Nephron (organoid): Measurements from ENCODE around the gene DUS2.

ENCODE experiments used
- H3K27ac Mint-ChIP-seq, 3 experiments: 2 replicates each; pipeline ENCODE4 v1.8.0; 2020; ENCODE audit warnings: mixed read lengths in 3 of 3, mild to moderate bottlenecking in 2 of 3, moderate library complexity in 1 of 3
- H3K27me3 Mint-ChIP-seq: 2 replicates; pipeline ENCODE4 v1.8.0; 2021; ENCODE audit warnings: low read depth, mild to moderate bottlenecking, moderate library complexity, mixed read lengths
- H3K36me3 Mint-ChIP-seq: 2 replicates; pipeline ENCODE4 v1.8.0; 2020; ENCODE audit warnings: low read depth, mixed read lengths
- H3K4me1 Mint-ChIP-seq: 2 replicates; pipeline ENCODE4 v1.8.0; 2020; ENCODE audit warnings: mixed read lengths
- H3K4me3 Mint-ChIP-seq, 3 experiments: 2 replicates each; pipeline ENCODE4 v1.8.0; 2020; ENCODE audit warnings: mild to moderate bottlenecking in 3 of 3, mixed read lengths in 3 of 3, moderate library complexity in 2 of 3
- H3K9me3 Mint-ChIP-seq: 2 replicates; pipeline ENCODE4 v1.8.0; 2020; ENCODE audit warnings: mixed read lengths
- CTCF ChIP-seq, 3 experiments: fragments of 200-600 bp; sonication (generic); IDR thresholded peaks; one replicate each; pipeline ENCODE4 v1.5.0; 2021; ENCODE audit warnings: antibody characterized with exemption in 3 of 3; ENCODE audit not compliant: unreplicated experiment in 3 of 3

DUS2 gene

GRCh38 chr16:68079376-68079625 lies 56.2 kb downstream of the DUS2 start:
- Mint-ChIP-seq H3K9me3 (no peaks in the 10 kb centered on the region), H3K27ac (peak overlapping the region; percentile 63 to 87 (median 82)), H3K36me3 (peaks cover 32% of the 10 kb centered on the region), H3K4me1 (peaks cover 33% of the 10 kb centered on the region), H3K4me3 (no peak overlapping the region), H3K27me3 (no peaks in the 10 kb centered on the region)
- TF ChIP-seq CTCF (IDR thresholded peaks at IDR 0.05; ENCODE audit: unreplicated experiment in 3 of 3): no peak

- Mint-ChIP-seq H3K27ac (peak overlapping the region; percentile 63 to 87 (median 82)), H3K27me3 (no peaks in the 10 kb centered on the region), H3K4me1 (peaks cover 33% of the 10 kb centered on the region), H3K9me3 (no peaks in the 10 kb centered on the region), H3K36me3 (peaks cover 28% of the 10 kb centered on the region), H3K4me3 (peak overlapping the region in 1 of 3 experiments; percentile 29)
- TF ChIP-seq CTCF (IDR thresholded peaks at IDR 0.05; ENCODE audit: unreplicated experiment in 3 of 3): no peak
Measured at GRCh38 chr16:68079626-68080344, 56.7 kb downstream of the DUS2 start.

GRCh38 chr16:68081861-68082628 lies 59.0 kb downstream of the DUS2 start:
- TF ChIP-seq CTCF (IDR thresholded peaks at IDR 0.05; ENCODE audit: unreplicated experiment in 3 of 3): no peak
- Mint-ChIP-seq H3K36me3 (peaks cover 10% of the 10 kb centered on the region), H3K27ac (peak overlapping the region; percentile 59 to 100 (median 99)), H3K4me3 (peak overlapping the region; percentile 29 to 45 (median 39)), H3K9me3 (no peaks in the 10 kb centered on the region), H3K4me1 (peaks cover 39% of the 10 kb centered on the region), H3K27me3 (no peaks in the 10 kb centered on the region)

- peaks cover 7% of the 10 kb centered on the region for H3K36me3 Mint-ChIP-seq
- peak overlapping the region; percentile 83 to 100 (median 99) for H3K27ac Mint-ChIP-seq
- H3K4me3 Mint-ChIP-seq: peak overlapping the region in 2 of 3 experiments; percentile 22 to 95
- peaks cover 42% of the 10 kb centered on the region for H3K4me1 Mint-ChIP-seq
- H3K27me3 Mint-ChIP-seq: no peaks in the 10 kb centered on the region
- no peak for TF ChIP-seq CTCF (IDR thresholded peaks at IDR 0.05; ENCODE audit: unreplicated experiment in 3 of 3)
- H3K9me3 Mint-ChIP-seq: no peaks in the 10 kb centered on the region
Measured at GRCh38 chr16:68082629-68083238, 59.6 kb downstream of the DUS2 start.

GRCh38 chr16:68083239-68083781 lies 60.2 kb downstream of the DUS2 start:
- no peak for TF ChIP-seq CTCF (IDR thresholded peaks at IDR 0.05; ENCODE audit: unreplicated experiment in 3 of 3)
- Mint-ChIP-seq H3K27me3 (no peaks in the 10 kb centered on the region), H3K4me3 (peak overlapping the region; percentile 22 to 100 (median 95)), H3K27ac (peak overlapping the region; percentile 83 to 100 (median 99)), H3K4me1 (peaks cover 44% of the 10 kb centered on the region), H3K9me3 (no peaks in the 10 kb centered on the region), H3K36me3 (peaks cover 1% of the 10 kb centered on the region)
